HG03439 (cell line): ENCODE measurements around the gene IL6ST.
A peak's percentile ranks its signal among the peaks of the same experiment; 100 is the strongest.

Experiments used
- ATAC-seq: cut with Tn5 transposase; IDR thresholded peaks from one replicate; pipeline ENCODE4 v1.9.1; 2021; ENCODE audit warnings: mild to moderate bottlenecking, moderate library complexity; ENCODE audit not compliant: unreplicated experiment

IL6ST gene

GRCh38 chr5:55923177-55923771 is 71.5 kb downstream of the IL6ST start:
- no peak for ATAC-seq

- no peak for ATAC-seq
Observed at GRCh38 chr5:55921617-55922016, 73.1 kb downstream of the IL6ST start.

- ATAC-seq, result no peak
Observed at GRCh38 chr5:55920784-55921183, 74.0 kb downstream of the IL6ST start.

- no peak for ATAC-seq
Observed at GRCh38 chr5:55919625-55920024, 75.1 kb downstream of the IL6ST start.

- ATAC-seq, result no peak
Observed at GRCh38 chr5:55918087-55919035, 76.4 kb downstream of the IL6ST start.

GRCh38 chr5:55917402-55918086 is 77.2 kb downstream of the IL6ST start:
- ATAC-seq, result no peak

- no peak for ATAC-seq
Observed at GRCh38 chr5:55916986-55917385, 77.8 kb downstream of the IL6ST start.

- no peak for ATAC-seq
Observed at GRCh38 chr5:55915783-55916182, 79.0 kb downstream of the IL6ST start.

DNA sequence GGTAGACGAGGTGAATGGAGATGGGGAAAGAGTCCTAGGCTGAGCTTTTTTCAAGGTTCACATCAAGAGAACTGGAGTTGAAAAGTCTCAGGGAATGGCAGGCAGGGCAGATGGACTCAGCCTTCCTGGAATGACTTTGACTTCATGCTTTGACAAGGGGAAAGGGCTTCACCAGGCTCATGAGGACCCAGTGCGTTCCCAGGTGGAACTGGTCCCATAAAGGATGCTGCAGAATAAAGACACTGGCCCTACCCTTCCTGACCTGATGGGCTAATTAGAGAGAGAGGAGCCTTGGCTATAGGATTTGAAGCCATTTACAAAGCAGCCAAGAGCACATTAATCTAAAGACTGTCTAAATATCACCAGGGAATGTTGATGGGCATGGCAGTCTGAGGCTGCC is 79.8 kb downstream of the IL6ST start:
- ATAC-seq, result no peak

DNA sequence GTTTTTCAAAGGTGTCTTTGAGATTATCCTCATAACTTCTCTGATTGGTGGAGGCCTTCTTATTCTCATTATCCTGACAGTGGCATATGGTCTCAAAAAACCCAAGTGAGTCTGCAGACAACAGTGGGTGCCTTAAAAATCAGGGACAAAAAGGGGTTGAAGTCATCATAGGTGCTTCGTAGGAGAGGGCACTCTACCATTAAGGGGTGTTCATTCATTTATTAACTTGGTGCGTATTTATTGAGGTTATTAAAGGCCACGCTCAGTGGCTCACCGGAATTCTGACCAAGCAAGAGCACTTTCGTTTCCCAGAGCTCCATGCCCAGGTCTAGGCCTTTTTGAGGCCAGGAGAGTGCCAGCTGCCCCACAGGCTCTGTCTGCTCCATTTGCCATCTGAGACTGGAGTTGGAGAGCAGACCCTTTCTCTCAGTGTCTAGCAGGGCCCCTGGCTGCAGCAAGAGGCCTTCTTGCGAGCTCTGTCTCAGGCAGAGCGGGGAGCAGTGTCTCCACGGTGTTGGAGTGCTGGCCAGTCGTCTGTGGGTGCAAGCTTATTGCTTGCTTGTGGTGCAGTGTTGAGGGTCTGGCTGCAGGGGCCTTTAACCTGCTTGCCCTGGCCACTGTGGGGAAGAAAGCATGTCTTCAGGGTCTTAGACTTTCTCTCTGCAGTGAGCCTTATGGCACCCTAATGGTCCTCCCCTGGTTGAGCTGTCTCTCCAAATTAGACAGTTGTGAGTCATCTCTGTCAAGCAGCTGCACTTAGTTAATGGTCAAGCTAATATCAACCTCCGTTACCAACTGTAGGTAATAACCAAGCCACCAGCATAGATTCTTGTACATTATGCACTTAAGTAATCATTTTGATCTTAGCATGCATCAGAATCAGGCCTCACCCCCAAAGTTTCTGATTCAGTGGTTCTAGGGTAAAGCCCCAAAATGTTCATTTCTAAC is 81.0 kb downstream of the IL6ST start:
- ATAC-seq, result peak; percentile 79

GRCh38 chr5:55911784-55912653 is 82.7 kb downstream of the IL6ST start:
- ATAC-seq, result no peak

- ATAC-seq, result no peak
Observed at GRCh38 chr5:55908804-55909203, 86.0 kb downstream of the IL6ST start.

- no peak for ATAC-seq
Observed at GRCh38 chr5:55907927-55908326, 86.8 kb downstream of the IL6ST start.

DNA sequence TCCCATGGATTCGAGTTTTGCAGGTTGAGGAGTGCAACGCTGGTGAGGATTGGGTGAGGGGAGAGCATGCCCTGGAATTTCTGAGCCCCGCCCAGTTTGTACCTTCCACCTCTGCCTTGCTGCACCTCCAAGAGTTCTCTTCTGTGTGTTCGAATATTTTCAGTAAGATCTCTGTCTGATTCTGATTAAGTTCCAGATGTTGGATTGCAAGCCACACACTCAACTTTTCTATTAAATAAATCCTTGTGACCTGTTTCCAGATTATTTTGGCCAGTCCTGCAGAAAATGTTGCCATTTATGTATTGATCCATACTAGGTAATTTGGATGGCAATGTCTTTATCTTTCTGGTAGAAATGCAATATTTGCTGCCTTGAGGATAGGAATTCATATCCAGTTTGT is 89.5 kb downstream of the IL6ST start:
- ATAC-seq, result no peak

DNA sequence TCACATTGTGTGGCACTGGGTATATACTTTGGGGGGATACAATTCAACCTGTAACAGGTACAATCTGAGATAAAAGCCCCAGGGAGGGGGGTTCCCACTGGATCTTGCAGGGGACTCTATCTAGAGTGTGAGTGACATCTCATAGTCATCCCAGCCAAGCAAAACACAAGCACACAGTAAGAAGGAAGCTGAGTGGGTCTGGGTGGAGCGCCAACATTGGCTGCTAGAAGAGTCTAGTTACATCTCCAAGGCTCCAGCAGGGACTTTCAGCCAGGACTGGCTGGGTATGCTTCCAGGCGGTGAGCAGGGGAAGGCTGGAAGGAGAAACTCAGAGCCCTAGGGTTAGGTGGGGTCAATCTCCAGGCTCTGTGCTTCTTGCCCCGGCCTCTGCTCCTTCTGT is 90.6 kb downstream of the IL6ST start:
- no peak for ATAC-seq

DNA sequence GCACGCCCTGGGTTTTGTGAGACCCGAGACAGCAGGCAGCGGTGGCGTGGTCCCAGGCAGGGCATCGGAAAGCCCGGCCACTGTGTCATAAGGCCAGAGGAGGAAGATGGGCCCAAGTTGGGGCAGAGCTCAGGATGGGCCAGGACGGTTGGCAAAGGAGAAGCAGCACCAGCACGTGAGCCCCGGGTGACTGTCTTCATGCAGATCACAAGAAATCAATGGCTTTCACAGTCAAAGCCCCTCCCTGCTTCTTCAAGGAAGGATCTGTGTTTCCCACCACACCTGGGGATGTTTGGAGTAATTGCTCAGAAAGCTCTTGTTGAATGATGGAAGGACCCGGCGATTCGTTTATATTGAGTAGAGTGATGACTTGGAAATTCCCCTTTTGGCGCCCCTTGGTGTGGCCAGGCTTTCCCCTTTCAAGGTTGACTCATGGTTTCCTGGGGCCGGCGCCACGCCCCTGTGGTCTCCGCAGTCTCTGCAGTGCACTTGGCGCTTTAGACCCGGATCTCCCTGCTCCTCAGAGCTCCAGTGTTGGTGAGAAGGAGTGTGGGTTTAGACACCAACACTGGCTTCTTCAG is 91.6 kb downstream of the IL6ST start:
- ATAC-seq, result peak; percentile 74

DNA sequence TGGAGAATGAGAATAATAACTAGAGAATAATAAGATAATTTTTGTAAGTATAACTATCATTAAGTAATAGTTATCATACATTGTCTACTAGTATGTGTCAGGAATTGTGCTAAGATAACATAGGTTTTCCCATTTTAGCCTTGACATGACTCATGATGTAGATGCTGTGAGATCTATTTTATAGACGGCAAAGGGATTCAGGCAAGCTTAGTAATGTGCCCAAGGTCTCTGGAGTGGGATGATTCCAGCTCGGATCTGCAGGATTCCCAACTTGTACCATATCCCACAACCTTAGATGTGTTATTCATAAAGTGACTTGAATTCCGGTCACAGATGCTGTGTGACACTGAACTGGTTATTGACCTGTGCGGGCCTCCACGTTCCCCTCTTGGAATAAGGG is 92.1 kb downstream of the IL6ST start:
- ATAC-seq, result no peak

DNA sequence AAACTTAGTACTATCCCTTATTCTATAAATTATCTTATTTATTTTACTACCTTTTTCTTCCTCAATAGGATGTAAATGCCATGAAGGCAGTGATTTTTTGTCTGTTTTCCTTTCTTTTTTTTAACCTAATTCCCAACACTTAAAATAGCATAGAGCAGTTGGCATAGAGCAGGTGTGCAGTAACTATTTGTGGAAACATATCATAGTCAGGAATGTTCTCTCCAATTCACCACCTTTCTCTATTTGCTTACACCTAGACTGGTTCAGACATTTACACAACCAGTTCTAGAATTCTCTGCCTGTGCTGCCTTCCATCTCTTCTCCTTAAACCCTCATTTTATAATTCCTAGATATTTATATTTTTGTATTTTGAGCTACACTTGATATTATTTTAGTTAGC is 94.0 kb downstream of the IL6ST start:
- no peak for ATAC-seq

DNA sequence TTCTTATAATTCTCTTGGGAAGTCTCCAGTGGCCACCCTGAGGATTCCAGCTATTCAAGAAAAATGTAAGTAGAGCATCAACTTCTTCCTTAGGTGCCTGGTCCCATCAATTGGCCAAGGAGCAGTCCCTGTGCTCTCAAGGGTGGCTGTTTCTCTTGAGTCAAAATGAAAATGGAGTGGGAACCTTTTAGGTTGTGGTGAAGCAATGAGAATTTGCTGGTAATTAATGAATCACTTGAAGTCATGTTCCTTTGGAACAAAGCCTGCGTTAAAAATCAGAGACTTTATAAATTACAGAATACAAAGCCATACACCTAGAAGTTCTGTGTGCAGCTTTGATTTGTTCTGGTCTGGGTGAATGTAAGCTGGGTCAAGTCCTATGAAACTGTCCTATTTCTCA is 94.7 kb downstream of the IL6ST start:
- no peak for ATAC-seq
